ENCODE results near the gene CHRNE.

The CHRNE gene

DNA sequence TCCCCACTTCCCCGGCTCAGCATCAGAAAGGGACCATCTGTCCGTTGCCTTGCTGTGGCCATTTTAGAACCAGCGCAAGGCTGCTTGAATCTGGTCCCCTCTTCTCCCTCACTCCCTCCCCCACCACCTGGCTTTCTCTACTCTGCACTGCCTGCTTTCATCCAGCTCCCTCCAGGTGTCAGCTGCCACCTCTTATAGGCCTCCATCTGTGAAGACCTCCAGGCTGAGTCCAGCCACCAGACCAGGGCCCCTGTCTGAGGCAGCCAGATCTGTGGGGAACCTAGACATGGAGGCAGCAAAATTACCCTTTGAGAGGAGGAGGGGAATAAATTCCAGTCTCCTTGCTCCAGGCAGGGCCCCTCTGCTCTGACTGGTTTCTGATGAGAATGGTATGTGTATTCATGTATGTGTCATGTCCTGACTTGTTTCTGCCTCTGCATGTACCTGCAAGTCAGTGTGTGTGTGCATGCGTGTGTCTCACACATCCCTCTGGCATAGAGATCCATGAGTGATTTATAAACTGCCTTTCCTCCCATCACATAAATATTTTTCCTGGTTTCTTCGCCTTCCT lies 48.7 kb downstream of the CHRNE start:
- no peak for DNase-seq (ENCODE audit: low read depth)

DNA sequence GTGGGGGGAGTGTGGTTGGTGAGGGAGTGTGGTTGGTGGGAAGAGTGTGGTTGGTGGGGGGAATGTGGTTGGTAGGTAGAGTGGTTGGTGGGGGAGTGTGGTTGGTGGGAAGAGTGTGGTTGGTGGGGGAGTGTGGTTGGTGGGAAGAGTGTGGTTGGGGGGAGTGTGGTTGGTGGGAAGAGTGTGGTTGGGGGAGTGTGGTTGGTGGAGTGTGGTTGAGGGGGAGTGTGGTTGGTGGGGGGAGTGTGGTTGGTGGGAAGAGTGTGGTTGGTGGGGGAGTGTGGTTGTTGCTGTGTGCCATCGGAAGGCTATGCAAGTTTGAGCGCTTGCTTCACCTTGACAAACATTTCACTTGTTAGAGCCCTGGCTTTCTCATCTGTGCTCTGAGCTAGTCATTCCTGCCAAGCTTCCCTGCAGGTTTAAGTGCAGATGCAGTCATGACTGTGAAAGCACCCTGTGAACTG lies 49.7 kb downstream of the CHRNE start:
- DNase-seq (ENCODE audit: low read depth), result no peak

DNA sequence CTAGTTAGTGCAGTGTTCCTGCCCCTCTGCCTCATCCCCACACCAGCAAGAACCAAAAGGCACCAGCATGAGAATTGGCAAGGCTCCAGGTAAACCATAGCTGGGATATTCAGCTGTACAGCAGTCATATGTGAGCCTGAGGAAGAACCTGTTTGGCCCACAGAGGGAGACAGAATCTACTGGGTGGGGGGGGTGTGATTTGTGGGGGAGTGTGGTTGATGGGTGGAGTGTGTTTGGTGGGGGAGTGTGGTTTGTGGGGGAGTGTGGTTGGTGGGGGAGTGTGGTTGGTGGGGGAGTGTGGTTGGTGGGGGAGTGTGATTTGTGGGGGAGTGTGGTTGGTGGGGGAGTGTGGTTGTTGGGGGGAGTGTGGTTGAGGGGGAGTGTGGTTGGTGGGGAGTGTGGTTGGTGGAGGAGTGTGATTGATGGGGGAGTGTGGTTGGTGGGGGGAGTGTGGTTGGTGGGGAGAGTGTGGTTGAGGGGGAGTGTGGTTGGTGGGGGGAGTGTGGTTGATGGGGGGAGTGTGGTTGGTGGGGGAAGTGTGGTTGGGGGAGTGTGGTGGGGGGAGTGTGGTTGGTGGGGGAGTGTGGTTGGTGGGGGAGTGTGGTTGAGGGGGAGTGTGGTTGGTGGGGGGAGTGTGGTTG lies 50.2 kb downstream of the CHRNE start:
- no peak for DNase-seq (ENCODE audit: low read depth)

DNA sequence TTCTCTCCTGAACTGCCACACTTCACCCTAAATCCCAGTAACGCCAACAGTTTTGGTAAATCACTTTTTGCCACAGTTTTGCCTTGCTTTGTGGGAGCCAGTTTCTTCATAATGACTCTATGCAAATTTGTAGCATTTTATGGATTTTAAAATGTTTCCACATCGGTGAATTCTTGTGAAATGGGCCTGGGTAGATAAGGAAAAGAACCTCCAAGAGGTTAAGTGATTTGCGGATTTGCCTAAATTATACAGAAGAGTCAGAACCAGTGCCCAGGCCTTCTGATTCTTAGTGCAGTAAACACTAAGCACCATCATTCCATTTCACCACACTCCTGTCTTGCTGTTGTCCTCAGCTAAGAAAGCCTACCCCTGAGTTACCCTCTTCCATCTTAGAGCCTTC lies 51.8 kb downstream of the CHRNE start:
- DNase-seq (ENCODE audit: low read depth), result no peak

DNA sequence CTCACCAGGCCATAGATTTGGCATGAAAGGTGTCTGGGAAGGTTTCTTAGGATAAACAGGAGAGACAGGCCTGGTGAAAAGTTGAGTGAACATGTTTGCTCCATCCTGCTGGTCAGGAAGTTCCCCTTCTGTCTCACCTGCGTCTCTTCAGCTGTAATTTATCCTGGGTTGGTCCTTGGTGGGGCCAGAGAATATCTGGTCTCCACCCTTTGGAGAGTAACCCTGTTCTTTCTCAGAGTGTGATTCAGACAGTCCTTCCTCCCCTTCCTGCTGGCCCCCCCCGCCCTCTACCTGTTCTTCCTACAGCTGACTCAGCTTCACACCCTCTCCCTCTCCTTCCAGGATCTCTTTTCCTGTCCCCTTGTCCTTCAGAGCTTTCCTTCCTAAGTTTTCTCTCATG lies 52.7 kb downstream of the CHRNE start:
- no peak for DNase-seq (ENCODE audit: low read depth)

DNA sequence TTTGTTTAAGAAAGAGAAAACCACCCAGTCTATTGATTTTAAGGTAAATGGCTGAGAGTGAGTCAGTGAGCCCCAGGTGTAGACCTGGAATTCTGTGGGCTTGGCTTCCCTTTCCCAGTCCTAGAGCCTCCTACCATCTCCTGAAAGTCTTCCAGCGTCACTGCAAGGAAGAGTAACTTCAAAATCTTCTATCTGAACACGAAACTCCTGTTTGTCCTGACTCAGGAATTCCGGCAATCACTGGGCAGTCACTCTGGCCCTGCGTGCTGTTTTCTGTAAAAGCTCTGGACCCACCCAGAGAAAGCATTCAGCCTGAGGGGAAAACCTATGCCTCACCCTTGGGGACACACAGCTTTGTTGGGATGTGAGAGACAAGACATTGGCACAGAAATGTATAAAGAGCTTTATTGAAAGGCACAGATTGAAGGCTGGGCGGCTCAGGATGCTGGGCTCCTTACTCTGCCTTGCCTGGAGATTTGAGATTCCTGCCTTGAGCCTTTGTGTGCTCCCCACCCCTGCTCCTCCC lies 53.8 kb downstream of the CHRNE start:
- no peak for DNase-seq (ENCODE audit: low read depth)
